COLO829 (cell line): Measurements from ENCODE around the gene PLLP.
"Not testable (repeated sequence)": the region's sequence is repeated elsewhere in the genome, so short reads cannot be mapped to it uniquely, and the experiment has no call there.

Experiments used
- DNase-seq: peaks from one replicate; pipeline ENCODE4 v3.0.0; 2012; ENCODE audit warnings: low spot score

PLLP gene

GRCh38 chr16:57273359-57273758, 11.1 kb downstream of the PLLP start:
- no peak for DNase-seq

- DNase-seq = no peak
Observed at GRCh38 chr16:57271867-57272495, 12.5 kb downstream of the PLLP start.

DNA sequence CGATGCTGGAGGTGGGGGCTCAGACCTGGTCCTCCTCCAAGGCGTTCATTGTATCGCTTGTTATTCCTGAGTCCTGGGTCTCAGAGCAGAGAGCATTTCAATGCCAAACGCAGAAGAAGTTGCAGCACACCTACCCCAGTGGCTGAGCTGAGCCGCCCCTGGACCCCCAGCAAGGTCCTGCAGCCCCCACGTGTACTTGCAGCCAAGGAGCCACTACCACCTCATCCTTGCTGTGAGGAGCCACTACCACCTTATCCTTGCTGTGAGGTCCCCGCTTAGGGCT, 13.5 kb downstream of the PLLP start:
- no peak for DNase-seq

GRCh38 chr16:57270221-57271062, 14.0 kb downstream of the PLLP start:
- DNase-seq = no peak

DNA sequence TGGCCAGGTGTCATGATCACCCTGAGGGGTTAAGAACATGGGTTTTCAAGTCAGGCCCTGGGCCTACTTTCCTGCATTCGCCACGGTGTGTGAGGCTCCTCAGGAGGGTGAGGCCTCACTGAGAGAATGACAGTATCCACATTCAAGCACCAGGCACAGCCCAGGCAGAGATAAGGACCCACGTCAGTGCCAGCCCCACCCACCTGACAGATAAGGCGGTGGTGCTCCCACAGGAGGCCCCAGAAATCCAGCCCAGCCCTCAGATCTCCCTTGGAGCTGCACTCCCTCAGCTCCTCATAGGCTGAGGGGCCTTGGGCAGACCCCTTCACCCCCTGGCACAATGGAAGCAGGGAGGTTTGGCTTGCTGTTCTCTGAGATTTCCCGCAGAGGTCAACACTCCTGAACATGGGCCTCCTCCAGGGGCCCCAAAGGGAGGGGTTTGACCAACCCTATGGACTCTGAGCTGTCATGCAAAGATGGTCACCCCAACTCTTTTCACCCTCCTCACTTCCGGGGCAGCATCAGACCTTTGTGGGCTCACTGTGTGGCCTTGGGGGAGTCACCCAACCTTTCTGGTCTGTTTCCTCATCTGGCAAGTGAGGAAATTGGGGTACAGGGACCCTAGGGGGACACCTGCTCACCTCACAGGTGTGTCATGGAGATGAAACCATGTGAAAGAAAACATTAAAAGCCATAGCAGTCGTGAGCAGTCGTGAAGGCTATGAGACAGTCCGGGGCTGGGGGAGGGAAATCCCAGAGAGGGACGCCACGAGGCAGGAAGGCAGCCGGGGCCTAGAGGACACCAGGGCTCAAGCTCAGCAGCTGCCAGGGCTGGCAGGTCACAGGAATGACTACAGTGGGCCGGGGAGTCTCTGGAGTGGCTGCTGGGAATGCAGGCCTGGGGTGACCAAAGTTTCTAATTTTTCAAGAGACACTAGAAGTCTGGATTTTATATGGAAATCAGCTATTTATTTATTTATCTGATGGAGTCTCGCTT, 15.4 kb downstream of the PLLP start:
- no peak for DNase-seq

DNA sequence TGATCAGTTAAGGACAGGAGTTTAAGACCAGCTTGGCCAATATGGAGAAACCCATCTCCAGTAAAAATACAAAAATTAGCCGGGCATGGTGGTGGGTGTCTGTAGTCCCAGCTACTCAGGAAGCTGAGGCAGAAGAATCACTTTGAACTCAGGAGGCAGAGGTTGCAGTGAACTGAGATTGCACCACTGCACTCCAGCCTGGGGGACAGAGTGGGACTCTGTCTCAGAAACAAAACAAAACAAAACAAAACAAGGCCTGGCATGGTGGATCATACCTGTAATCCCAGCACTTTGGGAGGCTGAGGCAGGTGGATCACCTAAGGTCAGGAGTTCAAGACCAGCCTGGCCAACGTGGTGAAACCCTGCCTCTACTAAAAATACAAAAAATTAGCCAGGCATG, 17.1 kb downstream of the PLLP start:
- not testable (repeated sequence) for DNase-seq

GRCh38 chr16:57266531-57267260, 17.8 kb downstream of the PLLP start:
- DNase-seq = no peak

DNA sequence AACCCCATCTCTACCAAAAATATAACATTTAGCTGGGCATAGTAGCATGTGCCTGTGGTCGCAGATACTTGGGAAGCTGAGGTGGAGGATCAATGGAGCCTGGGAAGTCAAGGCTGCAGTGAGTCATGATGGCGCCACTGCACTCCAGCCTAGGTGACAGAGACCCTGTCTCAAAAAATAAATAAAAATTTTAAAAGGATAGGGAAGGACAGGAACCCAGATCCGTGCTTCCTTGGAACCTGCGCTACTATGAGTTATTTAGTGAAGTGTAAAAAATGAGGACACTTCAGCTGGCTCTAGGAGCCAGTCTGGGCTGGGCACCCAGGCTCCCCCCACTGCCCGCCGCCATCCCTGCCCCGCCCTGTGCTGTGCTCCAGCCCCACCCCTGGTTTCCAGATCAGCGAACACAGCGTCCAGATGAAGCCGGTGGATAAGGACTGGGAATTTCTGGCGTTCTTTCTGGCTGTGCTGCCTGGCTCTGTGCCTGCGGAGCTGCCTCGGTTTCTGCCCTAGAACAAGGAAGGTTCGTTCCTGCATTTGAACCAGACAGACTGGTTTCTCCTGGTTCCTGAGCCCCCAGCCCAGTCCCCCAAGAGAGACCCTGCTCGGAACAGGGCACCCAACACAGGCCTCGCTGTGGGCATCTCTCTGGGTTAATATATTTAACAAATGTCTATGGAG, 18.5 kb downstream of the PLLP start:
- no peak for DNase-seq

- DNase-seq = no peak
Observed at GRCh38 chr16:57264950-57265371, 19.5 kb downstream of the PLLP start.

- DNase-seq = no peak
Observed at GRCh38 chr16:57264381-57264780, 20.1 kb downstream of the PLLP start.

GRCh38 chr16:57263541-57264351, 20.7 kb downstream of the PLLP start:
- no peak for DNase-seq

GRCh38 chr16:57262841-57263540, 21.5 kb downstream of the PLLP start:
- no peak for DNase-seq

GRCh38 chr16:57261806-57262205, 22.7 kb downstream of the PLLP start:
- DNase-seq = no peak

- peak; percentile 78 for DNase-seq
Observed at GRCh38 chr16:57260294-57260929, 24.1 kb downstream of the PLLP start.

DNA sequence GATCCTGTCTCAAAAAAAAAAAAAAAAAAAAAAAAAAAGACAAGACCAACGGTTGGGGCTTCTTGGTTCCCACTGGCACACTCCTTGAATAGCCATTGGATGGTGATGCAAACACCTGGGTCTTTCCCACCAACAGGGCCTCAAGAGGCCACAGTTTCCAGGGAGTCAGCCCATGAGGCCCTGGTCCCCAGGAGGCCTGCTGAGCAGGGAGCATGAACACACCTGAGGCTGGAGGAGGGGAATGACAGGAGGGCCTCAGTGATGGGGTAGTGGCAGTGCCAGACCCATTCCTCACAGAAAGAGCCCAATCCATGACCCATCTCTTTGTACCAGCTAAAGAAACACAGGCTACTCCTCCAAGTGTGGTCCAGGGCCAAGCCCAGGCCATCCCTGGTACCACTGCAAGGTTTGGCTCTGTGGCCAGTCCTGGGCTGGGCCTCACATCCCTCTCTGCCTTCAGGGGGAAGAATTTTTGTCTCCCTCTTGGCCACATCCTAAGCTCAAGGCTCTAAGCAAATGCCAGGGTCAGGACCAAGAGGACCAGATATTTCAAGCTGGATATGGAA, 25.5 kb downstream of the PLLP start:
- no peak for DNase-seq

- DNase-seq = no peak
Observed at GRCh38 chr16:57258226-57258909, 26.1 kb downstream of the PLLP start.

- no peak for DNase-seq
Observed at GRCh38 chr16:57257455-57258070, 26.9 kb downstream of the PLLP start.
